Tibial artery (tissue), 4 donors: ENCODE measurements around the gene LYZL1.

ENCODE experiments used
- DNase-seq, 2 donors: peaks; one replicate each; pipeline ENCODE4 v3.0.0-alpha.2; 2019
- H3K27ac ChIP-seq, 2 donors: fragments of 200-600 bp; sonication (generic) in 1 of 2; 1 replicate in 1 of 2; 2 replicates in 1 of 2; pipeline ENCODE4 v1.5.1; 2018 to 2019; ENCODE audit warnings: mild to moderate bottlenecking in 1 of 2
- H3K27me3 ChIP-seq, 2 donors: fragments of 200-600 bp; sonication (generic) in 1 of 2; one replicate each; pipeline versions ENCODE4 v1.5.1 to v1.6.0; 2016 to 2019
- H3K36me3 ChIP-seq, 3 donors: fragments of 200-600 bp; sonication (generic) in 2 of 3; one replicate each; pipeline ENCODE4 v1.5.1; 2016 to 2019; ENCODE audit warnings: mild to moderate bottlenecking in 2 of 3
- H3K4me1 ChIP-seq, 4 donors: fragments of 200-600 bp; sonication (generic) in 2 of 4; 1 replicate in 3 of 4; 2 replicates in 1 of 4; pipeline ENCODE4 v1.5.1; 2016 to 2019
- H3K4me3 ChIP-seq, 2 donors: fragments of 200-600 bp; sonication (generic) in 1 of 2; 1 replicate in 1 of 2; 2 replicates in 1 of 2; pipeline ENCODE4 v1.5.1; 2018 to 2019; ENCODE audit warnings: mild to moderate bottlenecking in 2 of 2
- H3K9me3 ChIP-seq, 3 donors: fragments of 200-600 bp; sonication (generic) in 1 of 3; one replicate each; pipeline ENCODE4 v1.5.1; 2016 to 2019
- CTCF ChIP-seq, 2 experiments: fragments of 200-600 bp in 1 of 2; fragments of 450-650 bp in 1 of 2; IDR thresholded peaks; one replicate each; pipeline ENCODE4 v1.5.1; 2017 to 2019; ENCODE audit warnings: antibody characterized with exemption in 2 of 2, mild to moderate bottlenecking in 1 of 2, moderate library complexity in 1 of 2
- intact Hi-C: fragments of 100-400 bp; cut with DNase I; formaldehyde crosslinking; loops from one replicate; pipeline ENCODE4 v1.15.0; 2023; ENCODE audit warnings: low total_unique reads

The LYZL1 gene

GRCh38 chr10:29348836-29349235, 60.0 kb downstream of the LYZL1 start:
- Histone ChIP-seq H3K9me3 (no peaks in the 10 kb centered on the region), H3K4me3 (no peak overlapping the region), H3K27ac (no peak overlapping the region), H3K36me3 (no peaks in the 10 kb centered on the region), H3K4me1 (peaks cover 0 to 11% (median 0%) of the 10 kb centered on the region in 4 donors), H3K27me3 (peaks cover 0 to 5% of the 10 kb centered on the region in 2 donors)
- intact Hi-C loops: no loop called here
- no peak for TF ChIP-seq CTCF (IDR thresholded peaks at IDR 0.05)
- no peak for DNase-seq

GRCh38 chr10:29353305-29353704, 64.4 kb downstream of the LYZL1 start:
- Histone ChIP-seq H3K36me3 (no peaks in the 10 kb centered on the region), H3K9me3 (no peaks in the 10 kb centered on the region), H3K4me1 (peaks cover 0 to 29% (median 4%) of the 10 kb centered on the region in 4 donors), H3K4me3 (no peak overlapping the region), H3K27me3 (no peaks in the 10 kb centered on the region), H3K27ac (no peak overlapping the region)
- intact Hi-C loops: no loop called here
- TF ChIP-seq CTCF (IDR thresholded peaks at IDR 0.05): no peak
- no peak for DNase-seq

GRCh38 chr10:29353887-29354561, 65.2 kb downstream of the LYZL1 start:
- intact Hi-C loops: no loop called here
- no peak for DNase-seq
- peaks cover 0 to 29% (median 4%) of the 10 kb centered on the region in 4 donors for H3K4me1 ChIP-seq
- no peak overlapping the region for H3K4me3 ChIP-seq
- H3K27me3 ChIP-seq: no peaks in the 10 kb centered on the region
- no peak for TF ChIP-seq CTCF (IDR thresholded peaks at IDR 0.05)
- H3K36me3 ChIP-seq: no peaks in the 10 kb centered on the region
- no peaks in the 10 kb centered on the region for H3K9me3 ChIP-seq
- H3K27ac ChIP-seq: no peak overlapping the region

- H3K4me1 ChIP-seq: peaks cover 0 to 29% (median 4%) of the 10 kb centered on the region in 4 donors
- no peaks in the 10 kb centered on the region for H3K27me3 ChIP-seq
- no peak for DNase-seq
- no peaks in the 10 kb centered on the region for H3K36me3 ChIP-seq
- no peak overlapping the region for H3K4me3 ChIP-seq
- no peaks in the 10 kb centered on the region for H3K9me3 ChIP-seq
- H3K27ac ChIP-seq: no peak overlapping the region
- intact Hi-C loops: no loop called here
- TF ChIP-seq CTCF (IDR thresholded peaks at IDR 0.05): no peak
These were observed 66.6 kb downstream of the LYZL1 start for GRCh38 chr10:29355411-29355991.

GRCh38 chr10:29356931-29357330, 68.1 kb downstream of the LYZL1 start:
- no peak for DNase-seq
- H3K27me3 ChIP-seq: no peaks in the 10 kb centered on the region
- peaks cover 0 to 29% (median 4%) of the 10 kb centered on the region in 4 donors for H3K4me1 ChIP-seq
- no peak overlapping the region for H3K4me3 ChIP-seq
- no peaks in the 10 kb centered on the region for H3K36me3 ChIP-seq
- intact Hi-C loops: no loop called here
- H3K9me3 ChIP-seq: no peaks in the 10 kb centered on the region
- no peak for TF ChIP-seq CTCF (IDR thresholded peaks at IDR 0.05)
- H3K27ac ChIP-seq: no peak overlapping the region
